Skeletal muscle tissue (tissue), 4 donors: ENCODE results near the gene ZDHHC7. TPM values are rescaled to one million over a fixed set of nuclear protein-coding genes. Genes with fewer than 3 reads are reported as not detected.

Experiments used
- H3K27ac ChIP-seq: one replicate; pipeline ENCODE4 v1.7.0; 2013; ENCODE audit warnings: mild to moderate bottlenecking, low read depth, low read length, inconsistent platforms
- H3K27me3 ChIP-seq, 3 donors: one replicate each; pipeline ENCODE4 v1.7.0; 2013; ENCODE audit warnings: low read length in 3 of 3; ENCODE audit not compliant: control insufficient read depth in 3 of 3, insufficient read depth in 3 of 3
- H3K36me3 ChIP-seq, 3 donors: one replicate each; pipeline ENCODE4 v1.7.0; 2013; ENCODE audit warnings: low read length in 3 of 3; ENCODE audit not compliant: control insufficient read depth in 3 of 3, insufficient read depth in 3 of 3
- H3K4me1 ChIP-seq, 3 donors: one replicate each; pipeline ENCODE4 v1.7.0; 2013; ENCODE audit warnings: low read length in 3 of 3, mild to moderate bottlenecking in 3 of 3; ENCODE audit not compliant: control insufficient read depth in 3 of 3, insufficient read depth in 3 of 3
- H3K4me3 ChIP-seq, 3 donors: one replicate each; pipeline ENCODE4 v1.7.0; 2013; ENCODE audit warnings: low read length in 3 of 3
- H3K9ac ChIP-seq, 3 donors: one replicate each; pipeline ENCODE4 v1.7.0; 2013; ENCODE audit warnings: low read length in 3 of 3, mild to moderate bottlenecking in 3 of 3, moderate library complexity in 2 of 3, low read depth in 1 of 3
- H3K9me3 ChIP-seq, 3 donors: one replicate each; pipeline ENCODE4 v1.7.0; 2013; ENCODE audit warnings: low read length in 3 of 3; ENCODE audit not compliant: control insufficient read depth in 3 of 3
- total RNA-seq: library from RNA; depleted of rRNA; stranded (reverse); fragments of >200 nt; gene quantifications from one replicate; pipeline ENCODE4 v1.2.3, GENCODE V29; 2014
- donor health status: Osteomylitis.

Gene ZDHHC7
- total RNA-seq, 1 donor from 2014 or later: 19.8 TPM

DNA sequence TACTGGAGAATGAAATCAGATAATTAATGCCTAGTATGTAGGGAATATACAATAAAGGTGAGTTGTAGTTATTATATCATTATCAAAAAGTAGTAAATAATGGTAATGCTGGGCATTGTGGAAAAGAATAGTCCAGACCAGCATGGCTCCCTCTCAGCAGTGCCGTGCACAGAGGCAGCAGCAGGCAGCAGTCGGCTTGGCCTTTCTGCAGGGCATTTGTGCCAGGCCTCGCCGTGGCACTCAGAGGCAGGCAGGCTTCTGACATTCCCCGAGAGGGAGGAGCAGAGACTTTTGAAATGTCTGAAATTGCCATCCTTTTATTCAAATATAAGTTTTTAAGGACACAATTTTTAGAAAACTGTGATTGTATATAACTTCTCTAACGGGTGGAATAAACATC lies 31.3 kb upstream of the ZDHHC7 start:
- no peak overlapping the region for H3K27ac ChIP-seq
- no peaks in the 10 kb centered on the region for H3K9me3 ChIP-seq
- H3K9ac ChIP-seq: no peak overlapping the region
- H3K4me1 ChIP-seq: peaks cover 13 to 16% (median 15%) of the 10 kb centered on the region in 3 donors
- H3K4me3 ChIP-seq: no peak overlapping the region
- H3K36me3 ChIP-seq: peaks cover 0 to 2% (median 0%) of the 10 kb centered on the region in 3 donors
- no peaks in the 10 kb centered on the region for H3K27me3 ChIP-seq

- no peak overlapping the region for H3K4me3 ChIP-seq
- H3K9ac ChIP-seq: peak overlapping the region in 1 of 3 donors; percentile 50
- peaks cover 13 to 16% (median 16%) of the 10 kb centered on the region in 3 donors for H3K4me1 ChIP-seq
- H3K27ac ChIP-seq: no peak overlapping the region
- H3K9me3 ChIP-seq: no peaks in the 10 kb centered on the region
- H3K27me3 ChIP-seq: no peaks in the 10 kb centered on the region
- peaks cover 0 to 2% (median 0%) of the 10 kb centered on the region in 3 donors for H3K36me3 ChIP-seq
Measured at GRCh38 chr16:85042167-85042526, 30.8 kb upstream of the ZDHHC7 start.

DNA sequence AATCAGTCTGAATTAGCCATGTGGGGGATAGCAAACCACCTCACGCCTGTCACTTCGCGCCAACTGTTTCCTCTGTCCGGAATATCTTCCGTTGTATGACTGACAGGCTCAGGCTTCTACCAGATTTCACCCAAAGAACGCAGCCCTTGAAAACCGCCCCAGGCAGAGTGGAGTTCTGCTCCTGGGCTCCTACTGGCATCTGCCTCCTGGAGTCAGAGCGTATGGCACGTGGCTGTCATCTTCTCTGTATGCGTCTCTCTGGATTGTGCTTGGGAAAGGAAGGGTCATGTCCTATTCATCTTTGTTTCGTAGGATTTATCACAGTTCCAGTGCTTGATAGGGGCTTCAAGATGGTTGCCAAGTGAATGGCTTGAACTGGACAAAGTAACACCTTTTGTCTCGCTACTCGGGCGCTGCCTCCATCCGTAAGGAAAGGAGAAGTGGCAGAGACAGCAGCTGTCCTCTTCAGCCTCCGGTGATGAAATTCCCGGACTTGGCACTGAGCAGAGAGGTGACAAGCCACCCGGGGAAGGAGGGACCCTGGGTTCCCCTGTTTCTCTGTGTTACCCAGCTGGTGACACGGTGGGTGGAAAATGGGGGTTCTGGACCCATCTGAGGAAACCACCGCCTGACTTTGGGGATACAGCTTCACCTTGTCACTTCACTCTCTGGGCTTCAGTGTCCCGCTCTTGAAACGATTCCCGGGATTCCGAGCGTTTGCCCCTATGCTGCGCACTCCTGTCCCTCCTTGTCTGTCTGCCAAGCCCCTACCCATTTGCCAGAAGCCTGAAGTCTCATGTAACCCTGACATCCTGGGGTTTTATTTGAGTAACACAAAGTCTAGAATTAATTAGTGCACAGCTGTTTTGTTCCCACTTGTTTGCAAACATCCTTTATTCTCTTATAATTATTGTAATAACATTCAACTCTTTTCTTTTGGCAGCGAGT lies 30.2 kb upstream of the ZDHHC7 start:
- Histone ChIP-seq H3K27ac (no peak overlapping the region), H3K4me1 (peaks cover 15 to 18% (median 16%) of the 10 kb centered on the region in 3 donors), H3K36me3 (peaks cover 0 to 2% (median 0%) of the 10 kb centered on the region in 3 donors), H3K9ac (peak overlapping the region in 1 of 3 donors; percentile 50), H3K9me3 (no peaks in the 10 kb centered on the region), H3K27me3 (no peaks in the 10 kb centered on the region), H3K4me3 (peak overlapping the region in 2 of 3 donors; percentile 41 to 51)

GRCh38 chr16:85040685-85041084 lies 29.4 kb upstream of the ZDHHC7 start:
- Histone ChIP-seq H3K27ac (no peak overlapping the region), H3K9ac (no peak overlapping the region), H3K9me3 (no peaks in the 10 kb centered on the region), H3K4me3 (no peak overlapping the region), H3K36me3 (peaks cover 0 to 2% (median 0%) of the 10 kb centered on the region in 3 donors), H3K27me3 (no peaks in the 10 kb centered on the region), H3K4me1 (peaks cover 15 to 18% (median 16%) of the 10 kb centered on the region in 3 donors)

GRCh38 chr16:85037721-85038120 lies 26.4 kb upstream of the ZDHHC7 start:
- Histone ChIP-seq H3K4me3 (no peak overlapping the region), H3K27me3 (no peaks in the 10 kb centered on the region), H3K27ac (no peak overlapping the region), H3K9me3 (no peaks in the 10 kb centered on the region), H3K36me3 (peaks cover 0 to 3% (median 0%) of the 10 kb centered on the region in 3 donors), H3K9ac (no peak overlapping the region), H3K4me1 (peaks cover 15 to 17% (median 16%) of the 10 kb centered on the region in 3 donors)

- no peaks in the 10 kb centered on the region for H3K9me3 ChIP-seq
- H3K27ac ChIP-seq: no peak overlapping the region
- no peaks in the 10 kb centered on the region for H3K27me3 ChIP-seq
- H3K4me1 ChIP-seq: peaks cover 8 to 12% (median 10%) of the 10 kb centered on the region in 3 donors
- H3K4me3 ChIP-seq: no peak overlapping the region
- H3K36me3 ChIP-seq: peaks cover 0 to 3% (median 2%) of the 10 kb centered on the region in 3 donors
- peak overlapping the region in 1 of 3 donors; percentile 25 for H3K9ac ChIP-seq
Measured at GRCh38 chr16:85037050-85037410, 25.7 kb upstream of the ZDHHC7 start.

- H3K9me3 ChIP-seq: no peaks in the 10 kb centered on the region
- H3K27ac ChIP-seq: no peak overlapping the region
- H3K4me1 ChIP-seq: peaks cover 3 to 7% (median 4%) of the 10 kb centered on the region in 3 donors
- peak overlapping the region in 2 of 3 donors; percentile 25 to 33 for H3K9ac ChIP-seq
- H3K4me3 ChIP-seq: no peak overlapping the region
- H3K27me3 ChIP-seq: no peaks in the 10 kb centered on the region
- H3K36me3 ChIP-seq: peaks cover 0 to 3% (median 3%) of the 10 kb centered on the region in 3 donors
Measured at GRCh38 chr16:85036236-85037049, 25.1 kb upstream of the ZDHHC7 start.

GRCh38 chr16:85034591-85035433 lies 23.5 kb upstream of the ZDHHC7 start:
- Histone ChIP-seq H3K9ac (peak overlapping the region in 1 of 3 donors; percentile 25), H3K4me1 (peaks cover 0 to 6% (median 3%) of the 10 kb centered on the region in 3 donors), H3K4me3 (no peak overlapping the region), H3K27ac (no peak overlapping the region), H3K36me3 (peaks cover 0 to 3% (median 3%) of the 10 kb centered on the region in 3 donors), H3K9me3 (no peaks in the 10 kb centered on the region), H3K27me3 (no peaks in the 10 kb centered on the region)

- Histone ChIP-seq H3K9me3 (no peaks in the 10 kb centered on the region), H3K4me1 (peaks cover 11 to 17% (median 14%) of the 10 kb centered on the region in 3 donors), H3K27me3 (no peaks in the 10 kb centered on the region), H3K9ac (no peak overlapping the region), H3K36me3 (peaks cover 0 to 3% (median 3%) of the 10 kb centered on the region in 3 donors), H3K27ac (no peak overlapping the region), H3K4me3 (no peak overlapping the region)
Measured at GRCh38 chr16:85033171-85033570, 21.8 kb upstream of the ZDHHC7 start.
